Measurements from ENCODE around the gene TNFSF8.

GRCh38 chr9:114914139-114914538, 16.3 kb downstream of the TNFSF8 start:
- TF ChIP-seq CTCF (IDR thresholded peaks at IDR 0.05) (no peak), ZFX (IDR thresholded peaks at IDR 0.05; ENCODE audit: borderline replicate concordance) (no peak)

Measured in 22Rv1 (cell line).